ENCODE measurements around the gene ANKMY2.

The ANKMY2 gene

DNA sequence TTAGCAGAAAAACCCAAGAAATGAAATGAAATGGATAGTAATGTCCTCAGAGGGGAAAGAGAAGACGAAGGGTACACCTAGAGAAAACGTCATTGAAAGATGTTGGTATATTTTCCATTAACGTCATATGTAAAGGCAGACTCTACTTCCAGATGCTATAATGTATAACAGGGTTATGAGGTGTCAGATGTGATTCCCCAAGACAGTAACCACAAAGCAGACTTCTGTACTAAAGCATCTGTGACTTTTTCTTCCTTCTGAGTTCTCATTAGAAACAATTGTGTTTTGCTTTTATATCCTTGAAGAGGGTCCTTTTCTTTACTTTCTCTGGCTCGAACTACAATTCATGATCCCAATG lies 81.6 kb downstream of the ANKMY2 start:
- FAIRE-seq = no peak

- FAIRE-seq = no peak
These were observed 82.1 kb downstream of the ANKMY2 start for GRCh38 chr7:16563281-16564022.

DNA sequence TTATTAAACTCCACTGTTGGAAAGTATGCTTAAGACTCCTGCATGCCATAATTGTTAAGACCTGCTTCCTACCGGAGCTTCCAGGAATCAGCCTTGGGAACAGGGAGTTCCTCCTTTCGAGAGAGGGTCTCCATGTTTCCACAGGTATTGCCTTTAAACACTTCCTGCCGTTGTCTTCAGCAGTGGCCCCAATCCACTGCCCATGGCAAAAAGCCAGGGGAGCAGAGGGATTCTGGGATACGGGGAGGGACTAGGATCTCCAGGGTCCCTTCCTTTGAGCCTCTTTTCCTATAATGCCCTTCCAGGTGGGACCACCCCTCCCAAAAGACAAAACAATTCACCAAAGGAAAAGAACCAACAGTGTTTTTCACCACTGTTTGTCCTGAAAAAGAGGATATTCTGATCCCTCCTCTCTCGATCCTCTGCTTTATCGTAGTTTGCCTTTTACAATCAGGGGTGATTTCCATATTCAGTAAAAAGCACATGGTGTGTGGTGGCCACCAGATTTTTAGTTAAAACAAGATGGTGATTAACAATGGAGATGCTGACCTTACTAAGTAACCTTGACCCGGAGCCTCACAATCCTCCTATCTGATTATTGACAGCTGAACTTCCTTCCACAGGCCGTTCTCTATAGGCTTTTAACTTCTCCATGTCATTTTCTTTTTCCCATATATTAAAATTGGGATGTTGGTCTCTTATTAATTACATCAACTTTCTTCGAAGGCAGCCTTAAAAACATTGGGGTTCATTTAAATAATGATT lies 82.9 kb downstream of the ANKMY2 start:
- FAIRE-seq = no peak

GRCh38 chr7:16561943-16562342 lies 83.6 kb downstream of the ANKMY2 start:
- FAIRE-seq = no peak

DNA sequence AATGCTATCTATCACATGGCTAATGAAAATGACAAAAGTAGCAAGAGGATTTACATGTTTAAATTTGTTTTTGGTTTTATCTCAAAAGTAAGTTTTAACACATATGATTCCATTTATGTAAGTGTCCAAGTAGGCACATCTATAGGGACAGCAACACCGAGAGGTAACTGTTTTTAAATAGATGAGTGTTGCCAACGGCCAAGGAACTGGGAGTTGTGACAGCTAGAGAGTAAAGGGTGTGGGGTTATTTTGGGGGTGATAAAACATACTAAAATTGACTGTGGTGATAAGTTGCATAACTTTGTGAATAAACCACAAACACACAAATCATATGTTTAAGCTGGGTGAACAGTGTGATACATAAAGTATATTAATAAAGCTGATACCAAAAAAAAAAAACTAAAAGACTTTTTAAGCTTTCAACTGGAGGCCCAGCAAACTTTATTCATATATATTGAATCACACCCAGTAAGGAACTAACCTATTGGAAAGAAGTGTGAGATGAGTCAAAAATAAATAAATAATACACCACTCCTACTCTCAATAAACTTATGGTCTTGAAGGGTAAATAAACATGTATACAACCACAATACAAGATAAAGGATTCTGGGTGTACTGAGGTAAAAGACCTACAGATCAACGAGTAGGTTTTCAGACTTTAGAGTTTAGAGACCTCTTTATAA lies 85.9 kb downstream of the ANKMY2 start:
- FAIRE-seq = no peak

DNA sequence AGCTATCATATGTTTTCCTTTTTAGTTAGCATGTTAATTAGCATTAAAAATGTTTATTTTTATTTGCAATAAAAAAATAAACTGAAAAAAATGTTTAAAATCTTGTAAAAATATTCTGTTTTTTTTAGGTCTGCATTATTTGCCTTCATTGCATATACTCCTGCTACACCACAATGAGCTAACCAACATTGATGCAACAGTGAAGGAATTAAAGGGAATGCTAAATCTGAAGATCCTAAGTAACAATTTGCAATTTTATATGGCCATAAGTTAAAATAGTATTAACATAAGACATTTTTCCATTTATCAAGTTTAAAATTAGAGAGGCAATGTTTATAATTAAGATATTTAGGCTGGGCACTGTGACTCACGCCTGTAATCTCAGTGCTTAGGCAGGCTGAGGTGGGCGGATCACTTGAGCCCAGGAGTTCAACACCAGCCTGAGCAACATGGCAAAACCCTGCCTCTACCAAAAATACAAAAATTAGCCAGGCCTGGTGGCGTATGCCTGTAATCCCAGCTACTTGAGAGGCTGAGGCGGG lies 86.7 kb downstream of the ANKMY2 start:
- FAIRE-seq = no peak

DNA sequence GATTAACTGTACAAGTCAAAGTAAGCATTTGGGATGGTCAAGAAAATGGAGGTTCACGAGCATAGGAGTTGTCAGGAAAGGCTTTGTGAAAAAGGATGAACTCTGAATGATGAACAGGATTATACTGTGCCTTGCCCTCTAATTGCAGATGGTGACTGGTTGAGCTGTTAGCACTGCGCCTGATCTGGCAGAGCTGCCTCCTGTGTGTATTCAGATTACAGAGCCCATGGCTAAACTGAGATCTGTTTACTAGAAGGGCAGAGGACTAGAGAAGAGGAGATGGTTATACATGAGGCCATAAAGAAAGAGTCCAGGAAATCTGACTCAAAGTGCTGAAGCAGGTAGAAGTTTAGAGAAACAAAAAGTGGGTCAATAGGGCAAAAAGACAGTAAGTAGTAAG lies 89.2 kb downstream of the ANKMY2 start:
- FAIRE-seq = no peak

DNA sequence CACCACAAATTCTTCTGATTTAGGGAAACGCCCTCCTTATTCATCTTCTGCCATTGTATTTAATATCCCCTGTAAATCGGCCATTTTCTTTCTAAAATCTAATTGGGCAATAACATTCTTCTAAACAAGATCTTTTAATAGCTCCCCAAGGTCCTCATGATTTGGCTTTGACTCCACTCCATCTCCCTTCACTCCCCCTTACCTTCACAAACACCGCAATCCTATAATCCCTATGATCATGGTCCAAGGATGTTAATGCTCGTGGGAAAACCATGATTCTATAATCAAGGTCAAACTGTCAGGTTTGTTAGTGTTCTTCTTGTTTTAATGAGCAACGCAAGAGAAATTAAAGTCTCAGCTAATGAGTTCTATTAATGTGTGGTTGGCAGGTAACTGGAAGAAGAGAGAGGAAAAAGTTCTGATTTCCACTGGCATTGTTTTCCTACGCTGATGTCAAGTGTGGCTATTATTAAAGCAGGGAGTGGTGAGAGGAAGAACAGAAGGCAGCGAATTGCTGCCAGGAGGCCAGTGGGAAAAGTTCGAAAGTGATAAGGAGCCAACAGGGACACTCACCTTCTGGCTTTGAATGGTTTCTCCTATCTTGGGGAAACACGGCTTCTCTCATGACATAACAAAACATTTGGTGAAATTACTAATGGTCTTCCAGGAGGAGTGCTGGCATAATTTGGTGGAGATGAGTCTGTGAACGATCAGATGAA lies 90.9 kb downstream of the ANKMY2 start:
- FAIRE-seq = no peak

- no peak for FAIRE-seq
These were observed 94.9 kb downstream of the ANKMY2 start for GRCh38 chr7:16550671-16551070.

Data from G401.6 (cell line).